H1 (cell line): Measurements from ENCODE around the gene S100A8. TPM values are rescaled to one million over a fixed set of nuclear protein-coding genes. Genes with fewer than 3 reads are reported as not detected.

ENCODE experiments used
- CBX5 ChIP-seq: fragments of 300-800, 300-1000 bp; sonication (generic); IDR thresholded peaks from 2 replicates; pipeline ENCODE4 v1.7.1; 2016; ENCODE audit warnings: antibody characterized with exemption, low read length, low read depth
- HDAC6 ChIP-seq: IDR thresholded peaks from one replicate; pipeline ENCODE4 v1.7.1; 2012; ENCODE audit warnings: low read depth, mild to moderate bottlenecking, inconsistent platforms, low read length, moderate library complexity
- KDM1A ChIP-seq: fragments of 200-600, 300-600 bp; sonication (generic); IDR thresholded peaks from 2 replicates; pipeline ENCODE4 v1.7.1; 2016; ENCODE audit warnings: mild to moderate bottlenecking, low read length, borderline replicate concordance
- POU5F1 ChIP-seq: IDR thresholded peaks from 2 replicates; pipeline ENCODE4 v1.6.1; 2011; ENCODE audit warnings: low read depth, mild to moderate bottlenecking, low read length, moderate library complexity
- polyA plus RNA-seq, 7 experiments: library from polyadenylated mRNA; depleted of rRNA in 3 of 7; stranded (reverse) in 5 of 7; unstranded in 2 of 7; fragments of >200 nt in 5 of 7; fragments of 200-250 nt in 2 of 7; gene quantifications; 1 replicate in 5 of 7; 2 replicates in 1 of 7; 4 replicates in 1 of 7; pipeline versions ENCODE4 v1.2.1 to v1.2.3, GENCODE V29; 2011 to 2013; ENCODE audit warnings: missing spikeins in 2 of 7, mixed read lengths in 2 of 7
- total RNA-seq: library from RNA; stranded (reverse); fragmentation: NEBNext Ultra II Directional; extraction: Animal tissue kit (Norgen Biotek cat#: 25700); gene quantifications from 2 replicates; pipeline ENCODE4 v1.2.1, GENCODE V29; 2021

S100A8 gene
- total and polyA plus RNA-seq, 2 of the 8 experiments (the other 6 are each of a cell fraction or from before 2014, with no cell fraction given): not detected

DNA sequence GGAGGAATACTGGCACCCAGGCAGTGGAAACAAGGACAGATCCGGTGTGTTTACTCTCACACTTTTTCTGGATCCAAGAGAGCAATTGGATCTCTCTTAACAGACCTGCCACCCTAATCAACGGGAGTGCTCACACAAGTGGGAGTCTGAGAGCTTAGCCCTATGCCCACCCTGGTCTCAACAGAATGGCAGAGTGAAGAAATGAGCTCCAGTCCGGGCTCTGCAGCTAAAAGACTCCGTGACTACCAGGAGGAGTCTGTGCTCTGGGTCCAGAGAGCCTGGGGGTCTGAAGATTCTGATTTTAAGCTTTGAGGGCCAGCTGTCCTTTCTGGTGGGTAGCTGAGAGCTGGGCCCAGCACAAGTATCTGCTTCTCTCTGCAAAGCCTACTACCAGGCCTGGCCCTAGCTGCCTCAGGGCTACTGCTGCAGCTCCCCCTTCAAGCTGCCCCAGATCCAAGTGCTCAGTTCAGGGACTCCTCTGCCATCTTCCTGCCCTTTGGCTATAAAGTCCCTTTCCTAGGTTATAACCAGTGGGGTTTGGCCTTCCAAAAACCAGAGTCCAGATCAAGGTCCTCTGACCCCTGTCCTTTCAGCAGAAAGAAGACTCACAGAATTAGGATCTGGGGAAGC is 29.3 kb downstream of the S100A8 start (continued):
- TF ChIP-seq KDM1A (no peak), HDAC6 (no peak), POU5F1 (no peak), CBX5 (no peak)
